ENCODE measurements around the gene RND2. TPM values are rescaled to one million over a fixed set of nuclear protein-coding genes. Genes with fewer than 3 reads are reported as not detected.

RND2 gene
- total and polyA plus RNA-seq, 2 of the 13 experiments (the other 11 are each of a cell fraction or from before 2014, with no cell fraction given): 0.05 to 0.11 TPM

DNA sequence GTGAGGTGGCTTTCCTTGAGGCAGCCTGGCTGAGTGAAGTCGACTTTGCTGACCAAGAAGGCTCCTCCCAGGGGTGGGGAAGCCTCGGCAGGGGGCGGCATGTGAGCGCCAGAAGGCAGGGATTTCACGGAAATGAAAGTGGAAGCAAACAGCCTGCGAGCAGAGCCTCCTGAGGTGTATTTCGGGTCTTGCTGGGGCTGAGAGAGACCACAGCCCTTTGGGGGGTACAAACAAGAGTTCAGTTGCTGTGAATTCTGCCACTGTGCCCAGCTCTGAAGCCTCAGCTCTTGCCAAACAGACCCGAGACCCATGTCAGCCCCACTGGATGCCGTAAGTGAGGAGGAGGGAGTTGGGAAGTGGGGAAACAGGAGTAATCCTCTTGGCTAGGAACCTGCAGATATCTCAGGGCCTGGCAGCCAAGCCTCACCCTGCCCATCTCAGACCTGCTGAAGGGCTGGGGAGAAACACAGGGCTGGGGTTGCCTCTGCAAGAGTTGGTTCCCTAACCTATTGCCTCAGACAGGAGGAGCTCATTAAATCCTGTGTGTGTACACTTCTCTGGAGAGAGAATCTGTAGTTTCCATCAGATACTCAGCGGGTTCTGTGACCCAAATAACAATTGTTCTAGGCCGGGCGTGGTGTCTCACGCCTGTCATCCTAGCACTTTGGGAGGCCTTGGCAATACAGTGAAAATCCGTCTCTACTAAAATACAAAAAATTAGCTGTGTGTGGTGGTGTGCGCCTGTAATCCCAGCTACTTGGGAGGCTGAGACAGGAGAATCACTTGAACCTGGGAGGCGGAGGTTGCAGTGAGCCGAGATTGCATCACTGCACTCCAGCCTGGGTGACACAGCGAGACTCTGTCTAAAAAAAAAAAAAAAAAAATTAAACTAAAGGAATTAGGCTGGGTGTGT is 18.1 kb upstream of the RND2 start, which contains the start of gene IFI35 (continued):
- TF ChIP-seq REXO4 (CRISPR knock-in tag; IDR thresholded peaks at IDR 0.05; ENCODE audit: borderline replicate concordance) (no peak), GATAD2A (CRISPR knock-in tag; IDR thresholded peaks at IDR 0.05) (peak; percentile 86), ZNF816 (CRISPR knock-in tag; IDR thresholded peaks at IDR 0.05; ENCODE audit: borderline replicate concordance) (peak; percentile 76; the same call in 1 of the 2 replicates), ZBTB38 (CRISPR knock-in tag; IDR thresholded peaks at IDR 0.05) (peak; percentile 70), ZNF180 (CRISPR knock-in tag; IDR thresholded peaks at IDR 0.05; ENCODE audit: borderline replicate concordance, low read depth) (no peak), RNF2 (conservative IDR thresholded peaks at IDR 0.05; ENCODE audit: low read depth) (no peak), SP4 (CRISPR knock-in tag; IDR thresholded peaks at IDR 0.05) (peak; percentile 77; the same call in 1 of the 2 replicates), MXD4 (CRISPR knock-in tag; IDR thresholded peaks at IDR 0.05) (0 out of 2 replicates have a peak, but pooled peaks have one; percentile 2), CAMTA2 (CRISPR knock-in tag; IDR thresholded peaks at IDR 0.05; ENCODE audit: borderline replicate concordance) (no peak), MAFK (conservative IDR thresholded peaks at IDR 0.05 in 1 of 2, IDR thresholded peaks at IDR 0.05 in 1 of 2; ENCODE audit: low read length in 2 of 2) (no peak), ZNF17 (CRISPR knock-in tag; IDR thresholded peaks at IDR 0.05) (no peak), SYNCRIP (IDR thresholded peaks at IDR 0.05; ENCODE audit: insufficient read depth, low read depth, low read length) (no peak), NFATC3 (CRISPR knock-in tag; IDR thresholded peaks at IDR 0.05) (no peak), AHDC1 (CRISPR knock-in tag; IDR thresholded peaks at IDR 0.05; ENCODE audit: borderline replicate concordance) (peak; percentile 31; the same call in 1 of the 2 replicates), ISX (CRISPR knock-in tag; conservative IDR thresholded peaks at IDR 0.05) (no peak), SMARCC2 (IDR thresholded peaks at IDR 0.05) (no peak), ZNF335 (CRISPR knock-in tag; IDR thresholded peaks at IDR 0.05) (no peak)
- TF ChIP-seq, protein P1, sequence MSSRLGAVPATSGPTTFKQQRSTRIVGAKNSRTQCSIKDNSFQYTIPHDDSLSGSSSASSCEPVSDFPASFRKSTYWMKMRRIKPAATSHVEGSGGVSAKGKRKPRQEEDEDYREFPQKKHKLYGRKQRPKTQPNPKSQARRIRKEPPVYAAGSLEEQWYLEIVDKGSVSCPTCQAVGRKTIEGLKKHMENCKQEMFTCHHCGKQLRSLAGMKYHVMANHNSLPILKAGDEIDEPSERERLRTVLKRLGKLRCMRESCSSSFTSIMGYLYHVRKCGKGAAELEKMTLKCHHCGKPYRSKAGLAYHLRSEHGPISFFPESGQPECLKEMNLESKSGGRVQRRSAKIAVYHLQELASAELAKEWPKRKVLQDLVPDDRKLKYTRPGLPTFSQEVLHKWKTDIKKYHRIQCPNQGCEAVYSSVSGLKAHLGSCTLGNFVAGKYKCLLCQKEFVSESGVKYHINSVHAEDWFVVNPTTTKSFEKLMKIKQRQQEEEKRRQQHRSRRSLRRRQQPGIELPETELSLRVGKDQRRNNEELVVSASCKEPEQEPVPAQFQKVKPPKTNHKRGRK (CRISPR knock-in tag; IDR thresholded peaks at IDR 0.05): no peak
- TF ChIP-seq, protein P2, sequence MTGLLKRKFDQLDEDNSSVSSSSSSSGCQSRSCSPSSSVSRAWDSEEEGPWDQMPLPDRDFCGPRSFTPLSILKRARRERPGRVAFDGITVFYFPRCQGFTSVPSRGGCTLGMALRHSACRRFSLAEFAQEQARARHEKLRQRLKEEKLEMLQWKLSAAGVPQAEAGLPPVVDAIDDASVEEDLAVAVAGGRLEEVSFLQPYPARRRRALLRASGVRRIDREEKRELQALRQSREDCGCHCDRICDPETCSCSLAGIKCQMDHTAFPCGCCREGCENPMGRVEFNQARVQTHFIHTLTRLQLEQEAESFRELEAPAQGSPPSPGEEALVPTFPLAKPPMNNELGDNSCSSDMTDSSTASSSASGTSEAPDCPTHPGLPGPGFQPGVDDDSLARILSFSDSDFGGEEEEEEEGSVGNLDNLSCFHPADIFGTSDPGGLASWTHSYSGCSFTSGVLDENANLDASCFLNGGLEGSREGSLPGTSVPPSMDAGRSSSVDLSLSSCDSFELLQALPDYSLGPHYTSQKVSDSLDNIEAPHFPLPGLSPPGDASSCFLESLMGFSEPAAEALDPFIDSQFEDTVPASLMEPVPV (CRISPR knock-in tag; IDR thresholded peaks at IDR 0.05): no peak
- TF ChIP-seq, protein P3, sequence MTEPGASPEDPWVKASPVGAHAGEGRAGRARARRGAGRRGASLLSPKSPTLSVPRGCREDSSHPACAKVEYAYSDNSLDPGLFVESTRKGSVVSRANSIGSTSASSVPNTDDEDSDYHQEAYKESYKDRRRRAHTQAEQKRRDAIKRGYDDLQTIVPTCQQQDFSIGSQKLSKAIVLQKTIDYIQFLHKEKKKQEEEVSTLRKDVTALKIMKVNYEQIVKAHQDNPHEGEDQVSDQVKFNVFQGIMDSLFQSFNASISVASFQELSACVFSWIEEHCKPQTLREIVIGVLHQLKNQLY (CRISPR knock-in tag; IDR thresholded peaks at IDR 0.05): no peak

All from HepG2 (cell line).